Thoracic aorta (tissue), 2 donors: ENCODE measurements around the gene ARGFX. TPM values are rescaled to one million over a fixed set of nuclear protein-coding genes. Genes with fewer than 3 reads are reported as not detected.

ENCODE experiments used
- ATAC-seq: fragments of 150-250 bp; one replicate; pipeline ENCODE4 v1.8.0; 2017; ENCODE audit warnings: low read depth; ENCODE audit not compliant: insufficient number of reproducible peaks, low FRiP score
- DNase-seq: peaks from one replicate; pipeline ENCODE4 v3.0.0-alpha.2; 2020; ENCODE audit warnings: low spot score
- H3K27ac ChIP-seq, 2 donors: fragments of 200-600 bp; sonication (generic); 1 replicate in 1 of 2; 2 replicates in 1 of 2; pipeline ENCODE4 v1.5.1; 2016; ENCODE audit warnings: mild to moderate bottlenecking in 2 of 2, moderate library complexity in 2 of 2
- H3K27me3 ChIP-seq: fragments of 200-600 bp; sonication (generic); replicated peaks from 2 replicates; pipeline ENCODE4 v1.6.0; 2016; ENCODE audit warnings: mild to moderate bottlenecking; ENCODE audit not compliant: insufficient read depth
- H3K36me3 ChIP-seq: fragments of 200-600 bp; sonication (generic); one replicate; pipeline ENCODE4 v1.5.1; 2016
- H3K4me1 ChIP-seq, 2 donors: fragments of 200-600 bp; sonication (generic); 1 replicate in 1 of 2; 2 replicates in 1 of 2; pipeline versions ENCODE4 v1.5.1 to v1.6.0; 2016; ENCODE audit warnings: low read depth in 2 of 2, mild to moderate bottlenecking in 1 of 2; ENCODE audit not compliant: control insufficient read depth in 1 of 2
- H3K4me3 ChIP-seq: fragments of 200-600 bp; sonication (generic); 2 replicates; pipeline ENCODE4 v1.5.1; 2016; ENCODE audit warnings: mild to moderate bottlenecking
- H3K9me3 ChIP-seq: fragments of 200-600 bp; sonication (generic); 2 replicates; pipeline ENCODE4 v1.5.1; 2016
- total RNA-seq, 2 donors: library from RNA; depleted of rRNA; stranded (reverse); fragments of >200 nt; gene quantifications; one replicate each; pipeline versions ENCODE4 v1.1.0 to v1.2.3, GENCODE V29; 2016
- TF ChIP-seq, protein P1 (sequence below): fragments of 200-600 bp; sonication (generic); IDR thresholded peaks from one replicate; pipeline ENCODE4 v1.5.1; 2019; ENCODE audit warnings: antibody characterized with exemption

The ARGFX gene
- total RNA-seq, 2 donors from 2014 or later: not detected

- H3K4me1 ChIP-seq: peaks cover 4 to 6% of the 10 kb centered on the region in 2 donors
- H3K9me3 ChIP-seq: no peaks in the 10 kb centered on the region
- H3K4me3 ChIP-seq: no peak overlapping the region
- DNase-seq (no peak), ATAC-seq (no peak)
- no peaks in the 10 kb centered on the region for H3K36me3 ChIP-seq
- no peaks in the 10 kb centered on the region for H3K27me3 ChIP-seq
- TF ChIP-seq, protein P1, sequence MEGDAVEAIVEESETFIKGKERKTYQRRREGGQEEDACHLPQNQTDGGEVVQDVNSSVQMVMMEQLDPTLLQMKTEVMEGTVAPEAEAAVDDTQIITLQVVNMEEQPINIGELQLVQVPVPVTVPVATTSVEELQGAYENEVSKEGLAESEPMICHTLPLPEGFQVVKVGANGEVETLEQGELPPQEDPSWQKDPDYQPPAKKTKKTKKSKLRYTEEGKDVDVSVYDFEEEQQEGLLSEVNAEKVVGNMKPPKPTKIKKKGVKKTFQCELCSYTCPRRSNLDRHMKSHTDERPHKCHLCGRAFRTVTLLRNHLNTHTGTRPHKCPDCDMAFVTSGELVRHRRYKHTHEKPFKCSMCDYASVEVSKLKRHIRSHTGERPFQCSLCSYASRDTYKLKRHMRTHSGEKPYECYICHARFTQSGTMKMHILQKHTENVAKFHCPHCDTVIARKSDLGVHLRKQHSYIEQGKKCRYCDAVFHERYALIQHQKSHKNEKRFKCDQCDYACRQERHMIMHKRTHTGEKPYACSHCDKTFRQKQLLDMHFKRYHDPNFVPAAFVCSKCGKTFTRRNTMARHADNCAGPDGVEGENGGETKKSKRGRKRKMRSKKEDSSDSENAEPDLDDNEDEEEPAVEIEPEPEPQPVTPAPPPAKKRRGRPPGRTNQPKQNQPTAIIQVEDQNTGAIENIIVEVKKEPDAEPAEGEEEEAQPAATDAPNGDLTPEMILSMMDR: no peak
- H3K27ac ChIP-seq: no peak overlapping the region
Observed at GRCh38 chr3:121542924-121543323, 24.8 kb upstream of the ARGFX start.

DNA sequence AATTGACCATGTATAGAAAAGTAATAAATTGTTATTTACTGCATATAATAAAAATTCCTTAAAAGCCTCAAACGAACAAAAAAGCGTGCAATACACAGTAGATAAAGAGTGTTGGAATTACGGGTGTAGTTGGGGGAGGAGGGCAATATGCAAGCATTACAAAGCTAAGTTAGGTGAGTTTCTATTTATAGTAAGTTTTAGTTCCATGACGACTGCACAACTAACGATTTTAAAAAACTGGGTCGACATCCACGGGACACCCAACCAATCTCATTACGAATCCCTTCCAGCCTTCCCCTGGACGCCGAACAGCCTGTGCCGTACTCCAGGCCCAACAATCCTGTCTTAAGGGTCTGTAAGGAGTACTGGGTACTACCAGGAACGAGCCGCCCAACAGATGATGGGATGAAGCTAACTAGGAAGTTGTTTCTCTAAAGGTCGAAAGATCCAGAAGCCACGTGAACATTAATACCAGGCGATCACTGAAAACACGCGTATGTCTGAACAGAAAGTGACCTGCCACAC, 22.6 kb upstream of the ARGFX start:
- Histone ChIP-seq H3K4me1 (peaks cover 4 to 6% of the 10 kb centered on the region in 2 donors), H3K27ac (no peak overlapping the region), H3K27me3 (no peaks in the 10 kb centered on the region), H3K9me3 (no peaks in the 10 kb centered on the region), H3K4me3 (peak overlapping the region; percentile 81), H3K36me3 (no peaks in the 10 kb centered on the region)
- DNase-seq (no peak), ATAC-seq (no peak)
- TF ChIP-seq, protein P1: no peak

- Histone ChIP-seq H3K4me3 (peak within 1 kb of the TSS; percentile 81), H3K27me3 (no peaks in the 10 kb centered on the region), H3K27ac (peak within 1 kb of the TSS; percentile 61 to 65), H3K36me3 (no peaks in the 10 kb centered on the region), H3K9me3 (no peaks in the 10 kb centered on the region), H3K4me1 (peaks cover 4 to 6% of the 10 kb centered on the region in 2 donors)
- TF ChIP-seq, protein P1: no peak
- DNase-seq (peak; percentile 76), ATAC-seq (peak; percentile 85)
Observed at GRCh38 chr3:121545574-121546455, 21.9 kb upstream of the ARGFX start, which contains the start of gene POLQ. POLQ (minus strand) TSS chr3:121545988; CDS start chr3:121545877, 111 bp downstream.

DNA sequence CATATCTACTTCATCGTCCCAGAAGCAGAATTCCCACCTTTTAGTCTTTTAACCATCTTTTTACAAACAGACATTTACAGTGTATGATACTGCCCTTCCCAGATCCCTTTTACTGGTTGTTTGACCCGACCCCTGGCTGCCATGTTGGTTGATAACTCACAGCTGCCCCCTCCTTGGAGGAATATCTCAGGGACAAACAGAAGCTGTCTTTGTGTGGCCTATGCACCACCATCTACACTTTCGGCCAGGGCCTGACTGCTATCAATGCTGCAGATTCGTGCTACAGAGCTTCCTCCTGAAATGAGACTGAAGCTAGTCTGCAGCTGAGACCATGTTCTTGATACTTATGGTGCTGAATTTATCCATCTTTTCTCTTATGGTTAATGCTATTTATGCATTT, 15.4 kb upstream of the ARGFX start:
- H3K4me1 ChIP-seq: no peaks in the 10 kb centered on the region
- no peak overlapping the region for H3K4me3 ChIP-seq
- no peak for ATAC-seq
- H3K27ac ChIP-seq: no peak overlapping the region
- no peaks in the 10 kb centered on the region for H3K27me3 ChIP-seq
- TF ChIP-seq, protein P1: no peak
- DNase-seq: no peak
- no peaks in the 10 kb centered on the region for H3K9me3 ChIP-seq
- H3K36me3 ChIP-seq: no peaks in the 10 kb centered on the region

DNA sequence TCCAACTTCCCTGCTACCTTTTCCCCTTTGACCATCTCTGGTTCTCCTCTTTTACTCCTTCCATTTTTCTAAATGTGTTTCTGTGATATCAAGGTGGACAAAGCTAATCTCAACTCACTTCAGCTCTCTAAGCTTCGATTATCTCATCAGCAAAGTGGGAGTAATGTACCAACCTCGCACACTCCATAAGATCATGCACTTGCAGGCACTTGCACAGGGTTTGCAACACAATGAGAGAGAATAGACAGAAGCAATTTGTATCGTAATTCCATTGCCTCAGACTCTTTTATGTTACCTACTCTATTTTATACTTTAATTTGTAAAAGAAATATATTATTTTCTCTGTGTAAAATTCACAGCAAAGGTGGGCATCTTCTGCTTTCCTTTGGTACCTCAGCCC, 15.0 kb upstream of the ARGFX start:
- TF ChIP-seq, protein P1: no peak
- H3K36me3 ChIP-seq: no peaks in the 10 kb centered on the region
- ATAC-seq (no peak), DNase-seq (no peak)
- no peaks in the 10 kb centered on the region for H3K9me3 ChIP-seq
- H3K27ac ChIP-seq: no peak overlapping the region
- no peaks in the 10 kb centered on the region for H3K27me3 ChIP-seq
- H3K4me3 ChIP-seq: no peak overlapping the region
- H3K4me1 ChIP-seq: no peaks in the 10 kb centered on the region
